B cell (primary cell): ENCODE measurements around the gene IKBKG.
"Not testable (repeated sequence)": the region's sequence is repeated elsewhere in the genome, so short reads cannot be mapped to it uniquely, and the experiment has no call there.

ENCODE experiments used
- CTCF ChIP-seq: fragments of 200-600 bp; IDR thresholded peaks from one replicate; pipeline ENCODE4 v1.8.0; 2022; ENCODE audit warnings: antibody characterized with exemption, mild to moderate bottlenecking
- EZH2 ChIP-seq: IDR thresholded peaks from 2 replicates; pipeline ENCODE4 v1.6.1; 2012; ENCODE audit warnings: borderline replicate concordance, low read depth, mild to moderate bottlenecking, moderate library complexity, low read length; ENCODE audit not compliant: insufficient read depth, poor library complexity, severe bottlenecking

GRCh38 chrX:154590415-154590814 lies 43.0 kb downstream of the IKBKG start:
- TF ChIP-seq CTCF, EZH2: not testable (repeated sequence)
